GM12878 (cell line): ENCODE results near the gene LPIN1. TPM values are rescaled to one million over a fixed set of nuclear protein-coding genes. Genes with fewer than 3 reads are reported as not detected.

Experiments
- ASH2L ChIP-seq: fragments of 300-600, 200-600 bp; sonication (generic); IDR thresholded peaks from 2 replicates; pipeline ENCODE4 v1.6.1; 2017; ENCODE audit warnings: low read depth, mild to moderate bottlenecking, borderline replicate concordance
- BCL3 ChIP-seq: IDR thresholded peaks from 2 replicates; pipeline ENCODE4 v1.6.1; 2011; ENCODE audit warnings: borderline replicate concordance, low read depth, mild to moderate bottlenecking, moderate library complexity, low read length; ENCODE audit not compliant: insufficient read depth, poor library complexity, severe bottlenecking
- CBFB ChIP-seq: IDR thresholded peaks from 2 replicates; pipeline ENCODE4 v1.6.1; 2016; ENCODE audit warnings: antibody characterized with exemption, low read depth
- CTCF ChIP-seq, 3 experiments: IDR thresholded peaks in 2 of 3; conservative IDR thresholded peaks in 1 of 3; 2 replicates each; pipeline ENCODE4 v1.5.1; 2011; ENCODE audit warnings: low read depth in 3 of 3, low read length in 3 of 3, mild to moderate bottlenecking in 3 of 3, control low read depth in 2 of 3, moderate library complexity in 2 of 3, inconsistent platforms in 1 of 3, mixed read lengths in 1 of 3; ENCODE audit not compliant: control insufficient read depth in 2 of 3, insufficient read depth in 1 of 3; ENCODE audit errors: extremely low read depth in 1 of 3
- ESRRA ChIP-seq: IDR thresholded peaks from 2 replicates; pipeline ENCODE4 v1.6.1; 2012; ENCODE audit warnings: mild to moderate bottlenecking, low read length, improper control_type of control experiment
- FOXM1 ChIP-seq: IDR thresholded peaks from 2 replicates; pipeline ENCODE4 v1.6.1; 2012; ENCODE audit warnings: low read depth, mild to moderate bottlenecking, inconsistent platforms, low read length, moderate library complexity
- GABPA ChIP-seq: IDR thresholded peaks from 2 replicates; pipeline ENCODE4 v1.6.1; 2014; ENCODE audit warnings: antibody characterized with exemption, low read depth, mild to moderate bottlenecking, inconsistent platforms
- HDAC6 ChIP-seq: fragments of 200-600 bp; sonication (generic); IDR thresholded peaks from one replicate; pipeline ENCODE4 v1.8.0; 2017; ENCODE audit warnings: antibody characterized with exemption; ENCODE audit not compliant: unreplicated experiment
- NR2C2 ChIP-seq: IDR thresholded peaks from 2 replicates; pipeline ENCODE4 v1.6.1; 2011; ENCODE audit warnings: borderline replicate concordance, low read depth; ENCODE audit not compliant: control insufficient read depth, insufficient read length
- POLR2AphosphoS2 ChIP-seq: IDR thresholded peaks from 2 replicates; pipeline ENCODE4 v1.6.1; 2011; ENCODE audit warnings: low read depth, mild to moderate bottlenecking, low read length, improper control_type of control experiment, moderate library complexity
- POU2F2 ChIP-seq: IDR thresholded peaks from 3 replicates; pipeline ENCODE4 v1.6.1; 2011; ENCODE audit warnings: low read depth, mild to moderate bottlenecking, low read length, borderline replicate concordance
- SIN3A ChIP-seq: IDR thresholded peaks from 2 replicates; pipeline ENCODE4 v1.6.1; 2012; ENCODE audit warnings: low read depth, low read length, improper control_type of control experiment
- SIX5 ChIP-seq: IDR thresholded peaks from 2 replicates; pipeline ENCODE4 v1.6.1; 2011; ENCODE audit warnings: mild to moderate bottlenecking, low read depth, low read length, moderate library complexity; ENCODE audit not compliant: severe bottlenecking
- SMARCA5 ChIP-seq: fragments of 450-650 bp; IDR thresholded peaks from 2 replicates; pipeline ENCODE4 v1.6.1; 2017; ENCODE audit warnings: mild to moderate bottlenecking
- TBL1XR1 ChIP-seq: IDR thresholded peaks from 2 replicates; pipeline ENCODE4 v1.6.1; 2012; ENCODE audit warnings: low read depth, low read length, improper control_type of control experiment
- ZBTB40 ChIP-seq: fragments of 450-650 bp; IDR thresholded peaks from 2 replicates; pipeline ENCODE4 v1.6.1; 2016; ENCODE audit warnings: mild to moderate bottlenecking, moderate library complexity, borderline replicate concordance
- ZNF687 ChIP-seq: fragments of 450-650 bp; IDR thresholded peaks from 2 replicates; pipeline ENCODE4 v1.6.1; 2017; ENCODE audit warnings: mild to moderate bottlenecking, moderate library complexity
- polyA plus RNA-seq, 11 experiments: library from polyadenylated mRNA; depleted of rRNA in 4 of 11; unstranded in 6 of 11; stranded (reverse) in 5 of 11; fragments of >200 nt; fragmentation: Nextera tagmentation in 4 of 11; fragmentation: Illumina TruSeq in 1 of 11; extraction: Ambion mirVana in 4 of 11; extraction: Trizol in 1 of 11; gene quantifications; 1 replicate in 1 of 11; 2 replicates in 10 of 11; pipeline versions ENCODE4 v1.2.1 to v1.2.3, GENCODE V29; 2011 to 2016; ENCODE audit warnings: inconsistent platforms in 2 of 11, missing spikeins in 2 of 11, low read depth in 1 of 11
- total RNA-seq, 4 experiments: library from RNA; depleted of rRNA in 3 of 4; stranded (reverse); fragments of >200 nt in 3 of 4; fragmentation: Illumina TruSeq in 1 of 4; extraction: Trizol in 1 of 4; gene quantifications; 2 replicates each; pipeline versions ENCODE4 v1.2.1 to v1.2.3, GENCODE V29; 2013 to 2021

LPIN1 gene
- total and polyA plus RNA-seq, 10 of the 15 experiments (the other 5 are each of a cell fraction or from before 2014, with no cell fraction given): 18.8 to 82.5 (median 50.3) TPM

- TF ChIP-seq TBL1XR1 (peak; percentile 71; the same call in 1 of the 2 replicates), POLR2AphosphoS2 (no peak), SMARCA5 (peak; percentile 100), ASH2L (no peak), BCL3 (peak; percentile 83), HDAC6 (no peak), POU2F2 (0 out of 3 replicates have a peak, but pooled peaks have one; percentile 13), ESRRA (no peak), NR2C2 (no peak), CTCF (IDR thresholded peaks at IDR 0.05 in 2 of 3, conservative IDR thresholded peaks at IDR 0.05 in 1 of 3; ENCODE audit: control insufficient read depth in 2 of 3, extremely low read depth in 1 of 3, insufficient read depth in 1 of 3, low read depth in 3 of 3, low read length in 3 of 3) (no peak), GABPA (no peak), ZNF687 (peak; percentile 19; the same call in 1 of the 2 replicates), SIX5 (no peak), SIN3A (peak; percentile 87; the same call in 1 of the 2 replicates), CBFB (peak; percentile 68), ZBTB40 (no peak; the same call in 1 of the 2 replicates), FOXM1 (peak; percentile 56; the same call in 1 of the 2 replicates)
Observed at GRCh38 chr2:11743846-11744553, 2.4 kb upstream of the LPIN1 start (continued).
